Measurements from ENCODE around the gene SRD5A2. TPM values are rescaled to one million over a fixed set of nuclear protein-coding genes. Genes with fewer than 3 reads are reported as not detected.

SRD5A2 gene
- total and polyA plus RNA-seq, 2 of the 8 experiments (the other 6 are each of a cell fraction or from before 2014, with no cell fraction given): 0.02 TPM; not detected in 1

DNA sequence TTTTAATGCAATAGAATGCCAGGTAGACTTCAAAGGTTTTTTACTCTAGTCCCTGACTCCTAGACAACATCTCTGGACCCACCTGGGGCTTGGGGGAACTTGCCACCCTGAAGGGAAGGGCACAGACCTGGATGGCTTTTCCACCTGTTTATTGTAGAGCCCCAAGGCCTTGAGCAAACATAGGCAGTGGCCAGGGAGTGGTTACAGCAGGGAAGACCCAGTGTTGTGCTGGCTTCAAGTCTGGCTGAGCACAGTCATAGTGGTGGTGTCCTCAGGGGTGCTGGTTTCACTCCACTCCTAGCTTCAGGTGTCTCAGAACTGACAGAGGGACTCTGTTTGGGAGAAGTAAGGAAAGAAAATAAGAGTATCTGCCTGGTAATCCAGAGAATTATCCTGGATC, 5.5 kb upstream of the SRD5A2 start:
- no peak overlapping the region for H3K27ac ChIP-seq (ENCODE audit: low read depth, low read length)
- DNase-seq (ENCODE audit: low read depth in 1 of 2, low spot score in 2 of 2): no peak
- H3K14ac ChIP-seq (ENCODE audit: insufficient read length): no peak overlapping the region
- H3K36me3 ChIP-seq (ENCODE audit: control insufficient read depth in 2 of 4, insufficient read depth in 4 of 4, low read length in 3 of 4): no peaks in the 10 kb centered on the region
- H2BK20ac ChIP-seq (ENCODE audit: low read length): no peak overlapping the region
- H4K91ac ChIP-seq (replicated peaks; ENCODE audit: insufficient read length, low read length): no peak overlapping the region
- no peak overlapping the region for H4K8ac ChIP-seq (ENCODE audit: extremely low read depth, insufficient read depth, low read length)
- H2BK120ac ChIP-seq (replicated peaks; ENCODE audit: low read depth, low read length): no peak overlapping the region
- no peaks in the 10 kb centered on the region; the same call in 1 of the 2 replicates for H3K23me2 ChIP-seq (ENCODE audit: low read depth, low read length)
- no peak overlapping the region for H3K4me2 ChIP-seq (ENCODE audit: insufficient read depth in 1 of 2, low read depth in 2 of 2, low read length in 2 of 2)
- TF ChIP-seq SP4 (IDR thresholded peaks at IDR 0.05; ENCODE audit: low read length) (no peak), GABPA (IDR thresholded peaks at IDR 0.05; ENCODE audit: borderline replicate concordance, insufficient read depth, low read length) (no peak), PHF8 (conservative IDR thresholded peaks at IDR 0.05; ENCODE audit: low read depth, low read length) (no peak)
- TF ChIP-seq, protein P1, sequence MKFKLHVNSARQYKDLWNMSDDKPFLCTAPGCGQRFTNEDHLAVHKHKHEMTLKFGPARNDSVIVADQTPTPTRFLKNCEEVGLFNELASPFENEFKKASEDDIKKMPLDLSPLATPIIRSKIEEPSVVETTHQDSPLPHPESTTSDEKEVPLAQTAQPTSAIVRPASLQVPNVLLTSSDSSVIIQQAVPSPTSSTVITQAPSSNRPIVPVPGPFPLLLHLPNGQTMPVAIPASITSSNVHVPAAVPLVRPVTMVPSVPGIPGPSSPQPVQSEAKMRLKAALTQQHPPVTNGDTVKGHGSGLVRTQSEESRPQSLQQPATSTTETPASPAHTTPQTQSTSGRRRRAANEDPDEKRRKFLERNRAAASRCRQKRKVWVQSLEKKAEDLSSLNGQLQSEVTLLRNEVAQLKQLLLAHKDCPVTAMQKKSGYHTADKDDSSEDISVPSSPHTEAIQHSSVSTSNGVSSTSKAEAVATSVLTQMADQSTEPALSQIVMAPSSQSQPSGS (IDR thresholded peaks at IDR 0.05; ENCODE audit: low read length): no peak
- no peak overlapping the region for H3K18ac ChIP-seq (ENCODE audit: extremely low read depth, low read length)
- H3K4me1 ChIP-seq (replicated peaks in 1 of 4; ENCODE audit: control insufficient read depth in 3 of 4, insufficient read depth in 4 of 4, low read length in 3 of 4): no peaks in the 10 kb centered on the region
- no peaks in the 10 kb centered on the region for H3K79me2 ChIP-seq (ENCODE audit: control insufficient read depth in 1 of 2, insufficient read depth in 2 of 2, low read length in 2 of 2)
- no peak overlapping the region for H4K5ac ChIP-seq (ENCODE audit: insufficient read length, low read depth, low read length)
- H3K79me1 ChIP-seq (ENCODE audit: low read depth, low read length): no peaks in the 10 kb centered on the region
- H2BK12ac ChIP-seq (ENCODE audit: low read depth, low read length): no peak overlapping the region
- no peak overlapping the region for H2BK15ac ChIP-seq (ENCODE audit: low read length)
- H4K20me1 ChIP-seq (replicated peaks in 1 of 2; ENCODE audit: control insufficient read depth in 1 of 2, insufficient read depth in 2 of 2, low read length in 2 of 2): no peaks in the 10 kb centered on the region
- CTCF ChIA-PET (ENCODE audit: partially characterized antibody): no interaction called here
- no peak overlapping the region for H3K56ac ChIP-seq (replicated peaks; ENCODE audit: insufficient read length, low read depth, low read length)
- H3K9ac ChIP-seq (replicated peaks in 1 of 4; ENCODE audit: extremely low read depth in 1 of 4, low read depth in 3 of 4, low read length in 3 of 4): no peak overlapping the region
- POLR2A ChIA-PET (ENCODE audit: partially characterized antibody): no interaction called here
- H2AK5ac ChIP-seq (ENCODE audit: low read depth, low read length): no peak overlapping the region
- H3K4me3 ChIP-seq (ENCODE audit: extremely low read depth in 1 of 4, insufficient read depth in 2 of 4, low read depth in 3 of 4, low read length in 4 of 4): no peak overlapping the region
- no peak overlapping the region for H2BK5ac ChIP-seq (ENCODE audit: low read depth, low read length)
- H3K4ac ChIP-seq (replicated peaks; ENCODE audit: insufficient read length, low read depth, low read length): no peak overlapping the region
- no peak overlapping the region for H2AFZ ChIP-seq (ENCODE audit: low read length)
- no peak for FAIRE-seq
- peaks cover 5 to 13% (median 10%) of the 10 kb centered on the region in 4 experiments for H3K27me3 ChIP-seq (replicated peaks in 1 of 4; ENCODE audit: control insufficient read depth in 3 of 4, extremely low read depth in 1 of 4, insufficient read depth in 3 of 4, low read length in 3 of 4)
- H3K9me3 ChIP-seq (ENCODE audit: insufficient read depth in 2 of 2, low read depth in 1 of 2, low read length in 1 of 2): peaks cover 20 to 28% of the 10 kb centered on the region in 2 experiments; a peak in 3 of 4 replicates
- H3K23ac ChIP-seq (ENCODE audit: insufficient read length): no peak overlapping the region

Data from H1 (cell line).